HG02798 (cell line): ENCODE results near the gene MAP3K6.

ENCODE experiments used
- ATAC-seq: cut with Tn5 transposase; IDR thresholded peaks from one replicate; pipeline ENCODE4 v1.9.1; 2021; ENCODE audit warnings: mild to moderate bottlenecking; ENCODE audit not compliant: unreplicated experiment, poor library complexity

Gene MAP3K6

GRCh38 chr1:27341525-27342252, 25.1 kb downstream of the MAP3K6 start, which contains the start of gene SYTL1:
SYTL1 (plus strand) TSS chr1:27342022; CDS start chr1:27345335, 3,313 bp downstream.
- peak; percentile 59 for ATAC-seq

GRCh38 chr1:27339213-27339612, 27.5 kb downstream of the MAP3K6 start:
- no peak for ATAC-seq

- no peak for ATAC-seq
Observed at GRCh38 chr1:27338751-27339150, 28.0 kb downstream of the MAP3K6 start.

GRCh38 chr1:27336756-27337155, 30.0 kb downstream of the MAP3K6 start:
- no peak for ATAC-seq

- ATAC-seq: no peak
Observed at GRCh38 chr1:27335506-27336422, 31.0 kb downstream of the MAP3K6 start.

GRCh38 chr1:27333717-27334279, 33.0 kb downstream of the MAP3K6 start:
- no peak for ATAC-seq

GRCh38 chr1:27332536-27333281, 34.1 kb downstream of the MAP3K6 start:
- ATAC-seq: no peak

- ATAC-seq: no peak
Observed at GRCh38 chr1:27331922-27332321, 34.8 kb downstream of the MAP3K6 start.

- ATAC-seq: no peak
Observed at GRCh38 chr1:27331426-27331825, 35.3 kb downstream of the MAP3K6 start.

GRCh38 chr1:27330786-27331185, 36.0 kb downstream of the MAP3K6 start:
- no peak for ATAC-seq

GRCh38 chr1:27327964-27328363, 38.8 kb downstream of the MAP3K6 start:
- ATAC-seq: no peak

- no peak for ATAC-seq
Observed at GRCh38 chr1:27325286-27325685, 41.5 kb downstream of the MAP3K6 start.

- no peak for ATAC-seq
Observed at GRCh38 chr1:27322569-27323240, 44.1 kb downstream of the MAP3K6 start.

GRCh38 chr1:27321813-27322568, 44.8 kb downstream of the MAP3K6 start, which contains the start of gene TMEM222:
TMEM222 (plus strand) TSS chr1:27322163; CDS start chr1:27322198, 35 bp downstream.
- ATAC-seq: peak; percentile 97

- ATAC-seq: no peak
Observed at GRCh38 chr1:27318596-27318995, 48.2 kb downstream of the MAP3K6 start.

GRCh38 chr1:27318136-27318535, 48.6 kb downstream of the MAP3K6 start:
- ATAC-seq: no peak

- ATAC-seq: no peak
Observed at GRCh38 chr1:27316860-27317259, 49.9 kb downstream of the MAP3K6 start.

- ATAC-seq: no peak
Observed at GRCh38 chr1:27314737-27315136, 52.0 kb downstream of the MAP3K6 start.

- no peak for ATAC-seq
Observed at GRCh38 chr1:27314169-27314568, 52.6 kb downstream of the MAP3K6 start.
